ENCODE results near the gene ARHGAP15. TPM values are rescaled to one million over a fixed set of nuclear protein-coding genes. Genes with fewer than 3 reads are reported as not detected.

The ARHGAP15 gene
- total RNA-seq, 1 experiment from 2014 or later: 0.42 TPM

- TF ChIP-seq ZBTB33 (IDR thresholded peaks at IDR 0.05; ENCODE audit: extremely low read depth, insufficient replicate concordance, low read length) (no peak), JUND (IDR thresholded peaks at IDR 0.05) (no peak), POLR2A (IDR thresholded peaks at IDR 0.05; ENCODE audit: borderline replicate concordance, extremely low read depth, insufficient read depth, insufficient read length) (no peak), CBX3 (IDR thresholded peaks at IDR 0.05; ENCODE audit: low read depth) (no peak), EGR1 (IDR thresholded peaks at IDR 0.05; ENCODE audit: low read depth) (no peak), FOSL1 (IDR thresholded peaks at IDR 0.05; ENCODE audit: low read depth) (no peak), YY1 (IDR thresholded peaks at IDR 0.05; ENCODE audit: extremely low read depth, insufficient replicate concordance, low read depth, low read length) (no peak), MAX (IDR thresholded peaks at IDR 0.05) (no peak), SIN3A (IDR thresholded peaks at IDR 0.05; ENCODE audit: low read depth) (no peak), ATF3 (IDR thresholded peaks at IDR 0.05) (no peak)
Observed at GRCh38 chr2:143138292-143138691, 9.1 kb downstream of the ARHGAP15 start (continued).

- Histone ChIP-seq H2AFZ (ENCODE audit: low read depth, low read length, poor library complexity, severe bottlenecking) (no peak overlapping the region), H3K4me2 (ENCODE audit: low read length) (no peak overlapping the region), H3K9ac (ENCODE audit: low read length) (no peak overlapping the region), H3K9me3 (ENCODE audit: control insufficient read depth in 1 of 2, insufficient read depth in 1 of 2, low read depth in 1 of 2, low read length in 2 of 2) (no peaks in the 10 kb centered on the region), H3K27ac (ENCODE audit: low read depth, low read length) (no peak overlapping the region), H3K4me1 (ENCODE audit: control insufficient read depth in 1 of 2, insufficient read depth in 2 of 2, low read length in 2 of 2) (no peaks in the 10 kb centered on the region), H3K79me2 (ENCODE audit: insufficient read depth, low read length) (no peaks in the 10 kb centered on the region), H3K27me3 (ENCODE audit: insufficient read depth, low read length) (peaks cover 40% of the 10 kb centered on the region), H3K4me3 (replicated peaks in 1 of 2; ENCODE audit: low read depth in 1 of 2, low read length in 2 of 2) (no peak overlapping the region), H4K20me1 (ENCODE audit: insufficient read depth) (no peaks in the 10 kb centered on the region), H3K9me2 (ENCODE audit: insufficient read depth) (no peaks in the 10 kb centered on the region), H3K36me3 (ENCODE audit: control insufficient read depth in 1 of 2, insufficient read depth in 2 of 2, low read length in 2 of 2) (no peaks in the 10 kb centered on the region)
- TF ChIP-seq POLR2AphosphoS5 (IDR thresholded peaks at IDR 0.05; ENCODE audit: low read depth, low read length): no peak
- ChIA-PET CTCF (no interaction called here), RAD21 (ENCODE audit: low non-redundant PET in 1 of 2, low total read pairs in 2 of 2, uncharacterized antibody in 2 of 2, unreplicated experiment in 2 of 2) (no interaction called here), POLR2A (no interaction called here)
- no peak for ATAC-seq
- no peak for DNase-seq (ENCODE audit: low read depth, low spot score)
- no TSS peak for BruUV-seq (replicated peaks)
- intact Hi-C loops (cut with micrococcal nuclease): no loop called here
Observed at GRCh38 chr2:143139835-143140393, 10.7 kb downstream of the ARHGAP15 start.
